Glutamatergic neuron (in vitro differentiated cells): Measurements from ENCODE around the gene SPAG9. TPM values are rescaled to one million over a fixed set of nuclear protein-coding genes. Genes with fewer than 3 reads are reported as not detected.
A peak's percentile ranks its signal among the peaks of the same experiment; 100 is the strongest.
"Not testable (repeated sequence)": the region's sequence is repeated elsewhere in the genome, so short reads cannot be mapped to it uniquely, and the experiment has no call there.

Experiments used
- DNase-seq: peaks from one replicate; pipeline ENCODE4 v3.0.0; 2022
- H3K27ac Mint-ChIP-seq: one replicate; pipeline ENCODE4 v1.8.0; 2020; ENCODE audit warnings: mild to moderate bottlenecking, mixed read lengths, inconsistent platforms; ENCODE audit not compliant: unreplicated experiment
- H3K27me3 Mint-ChIP-seq: one replicate; pipeline ENCODE4 v1.8.0; 2020; ENCODE audit warnings: mild to moderate bottlenecking, moderate library complexity, mixed read lengths, inconsistent platforms; ENCODE audit not compliant: unreplicated experiment
- H3K36me3 Mint-ChIP-seq: one replicate; pipeline ENCODE4 v1.8.0; 2020; ENCODE audit warnings: mild to moderate bottlenecking, mixed read lengths, inconsistent platforms; ENCODE audit not compliant: unreplicated experiment
- H3K4me1 Mint-ChIP-seq: one replicate; pipeline ENCODE4 v1.8.0; 2020; ENCODE audit warnings: mild to moderate bottlenecking, low read depth, mixed read lengths, inconsistent platforms; ENCODE audit not compliant: unreplicated experiment
- H3K4me3 Mint-ChIP-seq: one replicate; pipeline ENCODE4 v1.8.0; 2020; ENCODE audit warnings: mild to moderate bottlenecking, mixed read lengths, inconsistent platforms; ENCODE audit not compliant: unreplicated experiment
- H3K9me3 Mint-ChIP-seq: one replicate; pipeline ENCODE4 v1.8.0; 2020; ENCODE audit warnings: mild to moderate bottlenecking, moderate library complexity, mixed read lengths, inconsistent platforms; ENCODE audit not compliant: unreplicated experiment
- CTCF ChIP-seq: fragments of 200-600 bp; sonication (generic); IDR thresholded peaks from one replicate; pipeline ENCODE4 v1.5.0; 2021; ENCODE audit not compliant: partially characterized antibody, unreplicated experiment
- total RNA-seq: library from RNA; stranded (reverse); fragmentation: NEBNext Ultra II Directional; extraction: Animal tissue kit (Norgen Biotek cat#: 25700); gene quantifications from one replicate; pipeline ENCODE4 v1.2.1, GENCODE V29; 2021; ENCODE audit not compliant: unreplicated experiment

SPAG9 gene
- total RNA-seq, 1 donor from 2014 or later = 327 TPM

DNA sequence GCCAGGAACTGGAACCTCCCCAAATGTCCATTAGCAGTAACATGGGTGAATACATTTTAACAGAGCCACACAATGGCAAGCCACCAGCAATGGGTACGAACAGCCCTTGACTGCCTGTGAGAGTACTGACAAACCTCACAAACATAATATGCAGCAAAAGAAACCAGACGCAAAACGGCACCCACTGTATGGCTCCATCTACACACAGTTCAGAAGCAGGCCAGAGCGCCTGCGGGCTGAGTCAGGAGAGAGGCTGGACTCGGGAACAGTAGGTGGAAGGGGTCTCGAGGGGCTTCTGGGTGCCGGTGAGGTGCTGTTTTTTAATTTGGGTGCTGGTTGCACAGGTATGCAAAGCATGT is 177.1 kb downstream of the SPAG9 start:
- DNase-seq = no peak

DNA sequence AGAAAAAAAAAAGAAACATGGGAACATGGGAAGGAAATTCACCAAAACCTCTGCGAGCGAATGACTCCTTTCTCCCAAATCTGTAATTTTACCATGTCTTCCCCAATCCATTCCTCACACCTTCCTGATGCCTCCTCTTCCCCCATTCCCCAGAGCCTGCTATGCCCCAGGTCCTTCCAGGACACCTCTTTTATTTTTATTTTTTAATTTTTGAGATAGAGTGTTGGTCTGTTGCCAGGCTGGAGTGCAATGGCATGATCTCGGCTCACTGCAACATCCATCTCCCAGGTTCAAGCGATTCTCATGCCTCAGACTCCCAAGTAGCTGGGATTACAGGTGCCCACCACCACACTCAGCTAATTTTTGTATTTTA is 179.0 kb downstream of the SPAG9 start:
- H3K4me3 Mint-ChIP-seq, H3K36me3 Mint-ChIP-seq, H3K9me3 Mint-ChIP-seq, DNase-seq, H3K27ac Mint-ChIP-seq: not testable (repeated sequence)
- H3K4me1 Mint-ChIP-seq = peaks cover 37% of the 10 kb centered on the region
- H3K27me3 Mint-ChIP-seq = peaks cover 11% of the 10 kb centered on the region

More for the DNA sequence above, 177.1 kb downstream of the SPAG9 start:
- Mint-ChIP-seq H3K9me3 (peaks cover 8% of the 10 kb centered on the region), H3K27ac (peak overlapping the region; percentile 59), H3K4me3 (peak overlapping the region; percentile 74), H3K36me3 (no peaks in the 10 kb centered on the region), H3K4me1 (peaks cover 35% of the 10 kb centered on the region), H3K27me3 (peaks cover 13% of the 10 kb centered on the region)
- TF ChIP-seq CTCF = no peak

GRCh38 chr17:50939795-50940684 is 180.6 kb downstream of the SPAG9 start:
- Mint-ChIP-seq H3K36me3 (no peaks in the 10 kb centered on the region), H3K4me3 (no peak overlapping the region), H3K27me3 (peaks cover 24% of the 10 kb centered on the region), H3K27ac (no peak overlapping the region), H3K9me3 (peaks cover 20% of the 10 kb centered on the region), H3K4me1 (peaks cover 52% of the 10 kb centered on the region)
- DNase-seq = no peak
- no peak for TF ChIP-seq CTCF

DNA sequence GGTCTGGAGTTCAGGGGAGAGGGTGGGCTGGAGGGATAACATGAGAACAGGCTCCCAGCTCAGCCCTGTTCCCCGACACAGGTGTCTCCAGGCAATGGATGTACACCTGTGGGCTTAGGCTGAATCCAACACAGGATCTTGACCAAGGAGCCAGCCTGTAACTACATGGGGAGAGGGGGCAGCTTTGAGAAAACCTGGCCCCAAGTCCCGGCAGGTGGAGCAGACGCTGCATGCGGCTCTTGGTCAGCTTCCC is 181.2 kb downstream of the SPAG9 start:
- no peak for DNase-seq
- TF ChIP-seq CTCF = no peak
- Mint-ChIP-seq H3K9me3 (peaks cover 26% of the 10 kb centered on the region), H3K27me3 (peaks cover 29% of the 10 kb centered on the region), H3K27ac (no peak overlapping the region), H3K4me3 (no peak overlapping the region), H3K36me3 (no peaks in the 10 kb centered on the region), H3K4me1 (peaks cover 56% of the 10 kb centered on the region)

DNA sequence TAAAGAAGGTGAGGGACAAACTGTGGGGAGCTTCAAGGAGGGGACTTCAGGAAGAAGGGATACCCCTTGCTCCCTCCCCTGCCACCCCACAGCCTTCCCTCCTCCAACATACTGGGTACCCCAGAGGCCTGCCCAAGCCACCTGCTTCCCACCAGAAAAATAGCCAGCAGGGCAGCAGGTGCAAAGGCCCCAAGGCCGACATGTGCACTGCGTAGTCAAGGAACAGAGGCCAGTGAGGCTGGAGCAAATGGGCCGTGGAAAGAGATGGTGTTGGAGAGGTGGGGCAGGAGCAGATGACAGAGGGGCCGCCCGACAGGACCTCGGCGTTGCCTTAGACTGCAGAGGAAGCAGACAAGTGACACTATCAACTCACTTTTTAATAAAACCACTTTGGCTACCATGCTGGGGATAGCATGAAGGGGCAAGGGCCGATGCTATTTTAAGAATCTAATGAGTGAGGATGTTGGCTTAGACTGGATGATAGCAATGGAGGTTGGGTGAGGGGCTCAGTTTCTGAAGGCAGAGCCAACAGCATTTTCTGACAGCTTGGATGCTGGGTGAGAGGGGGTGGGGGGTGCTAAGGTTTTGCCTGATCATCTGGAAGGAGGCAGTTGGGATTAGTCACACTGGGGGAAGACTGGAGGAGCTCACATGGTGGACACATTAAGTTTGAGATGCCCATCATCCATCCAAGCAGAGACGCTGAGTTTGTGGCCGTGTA is 181.7 kb downstream of the SPAG9 start:
- Mint-ChIP-seq H3K9me3 (peaks cover 30% of the 10 kb centered on the region), H3K27me3 (peaks cover 33% of the 10 kb centered on the region), H3K27ac (peak overlapping the region; percentile 81), H3K36me3 (no peaks in the 10 kb centered on the region), H3K4me1 (peaks cover 60% of the 10 kb centered on the region), H3K4me3 (peak overlapping the region; percentile 67)
- TF ChIP-seq CTCF = no peak
- no peak for DNase-seq
